GM12878 (cell line): Measurements from ENCODE around the gene COL4A5. TPM values are rescaled to one million over a fixed set of nuclear protein-coding genes. Genes with fewer than 3 reads are reported as not detected.

Experiments
- ATAC-seq: fragments of 200-7000 bp; cut with Tn5 transposase; 3 replicates; pipeline ENCODE4 v1.9.1; 2020; ENCODE audit warnings: mild to moderate bottlenecking, moderate library complexity
- BruUV-seq: library from RNA; stranded (reverse); fragments of 400-500 nt; replicated peaks from 2 replicates; lab custom pipeline; 2021; lab: Mats Ljungman, UMichigan
- CTCF ChIA-PET: fragments of 300-600 bp; sonication (Branson Sonifier 250); formaldehyde crosslinking; extraction: SDS; loops from one replicate; lab custom pipeline; 2021; ENCODE audit warnings: inconsistent platforms; lab: Yijun Ruan, JAX
- POLR2A ChIA-PET: fragments of 350-600 bp; formaldehyde crosslinking; extraction: SDS; loops from one replicate; lab custom pipeline; 2021; ENCODE audit warnings: inconsistent platforms; lab: Charles Lee
- RAD21 ChIA-PET: fragments of 300-600 bp; sonication (Branson Sonifier 250); formaldehyde crosslinking; loops from one replicate; lab custom pipeline; 2023; ENCODE audit warnings: antibody characterized with exemption; ENCODE audit not compliant: unreplicated experiment; lab: Charles Lee
- SMC1A ChIA-PET: fragments of 300-600 bp; sonication (Branson Sonifier 250); formaldehyde crosslinking; loops from one replicate; lab custom pipeline; 2023; ENCODE audit not compliant: unreplicated experiment, uncharacterized antibody; lab: Charles Lee
- DNase-seq: peaks from one replicate; pipeline ENCODE4 v3.0.0-alpha.2; 2011; ENCODE audit warnings: low read depth, low spot score
- FAIRE-seq: peaks from 3 replicates; lab custom pipeline; 2011; peaks lifted over from hg19 to GRCh38; lab: Jason Lieb, UNC
- H2AFZ ChIP-seq: 2 replicates; pipeline ENCODE4 v1.6.0; 2011; ENCODE audit warnings: low read depth, low read length, control low read depth; ENCODE audit not compliant: control insufficient read depth
- H3K27ac ChIP-seq: 2 replicates; pipeline ENCODE4 v1.5.1; 2011; ENCODE audit warnings: control low read depth; ENCODE audit not compliant: control insufficient read depth, insufficient read depth
- H3K27me3 ChIP-seq, 2 experiments: replicated peaks in 1 of 2; 2 replicates each; pipeline versions ENCODE4 v1.6.0 to v1.6.1; 2011; ENCODE audit warnings: low read length in 1 of 2; ENCODE audit not compliant: control insufficient read depth in 2 of 2, insufficient read depth in 2 of 2
- H3K36me3 ChIP-seq, 2 experiments: 2 replicates each; pipeline ENCODE4 v1.5.1; 2011; ENCODE audit warnings: low read length in 1 of 2; ENCODE audit not compliant: control insufficient read depth in 2 of 2, insufficient read depth in 2 of 2
- H3K4me1 ChIP-seq: 2 replicates; pipeline ENCODE4 v1.6.1; 2011; ENCODE audit warnings: mild to moderate bottlenecking, low read length, moderate library complexity, mixed read lengths; ENCODE audit not compliant: control insufficient read depth, insufficient read depth
- H3K4me2 ChIP-seq: 2 replicates; pipeline ENCODE4 v1.6.0; 2011; ENCODE audit warnings: control low read depth; ENCODE audit not compliant: control insufficient read depth, insufficient read depth
- H3K4me3 ChIP-seq: fragments of 200-600 bp; sonication (generic); 2 replicates; pipeline ENCODE4 v1.5.1; 2016
- H3K79me2 ChIP-seq: 2 replicates; pipeline ENCODE4 v1.6.0; 2011; ENCODE audit warnings: low read length; ENCODE audit not compliant: control insufficient read depth, insufficient read depth
- H3K9ac ChIP-seq: 2 replicates; pipeline ENCODE4 v1.8.0; 2011; ENCODE audit warnings: low read length, control low read depth, mixed read lengths; ENCODE audit not compliant: control insufficient read depth, insufficient read depth
- H3K9me3 ChIP-seq: replicated peaks from 3 replicates; pipeline ENCODE4 v1.5.1; 2011; ENCODE audit warnings: mild to moderate bottlenecking, low read length; ENCODE audit not compliant: control insufficient read depth, insufficient read depth
- H4K20me1 ChIP-seq: 2 replicates; pipeline ENCODE4 v1.6.0; 2011; ENCODE audit not compliant: control insufficient read depth, insufficient read depth
- FOXM1 ChIP-seq: IDR thresholded peaks from 2 replicates; pipeline ENCODE4 v1.6.1; 2012; ENCODE audit warnings: low read depth, mild to moderate bottlenecking, inconsistent platforms, low read length, moderate library complexity
- IRF4 ChIP-seq: IDR thresholded peaks from 2 replicates; pipeline ENCODE4 v1.6.1; 2011; ENCODE audit warnings: low read depth, low read length
- KLF5 ChIP-seq: fragments of 450-650 bp; IDR thresholded peaks from 2 replicates; pipeline ENCODE4 v1.6.1; 2014; ENCODE audit warnings: mild to moderate bottlenecking; ENCODE audit not compliant: partially characterized antibody
- MEF2A ChIP-seq: IDR thresholded peaks from 2 replicates; pipeline ENCODE4 v1.6.1; 2011; ENCODE audit warnings: low read depth, mild to moderate bottlenecking, low read length, moderate library complexity; ENCODE audit not compliant: insufficient read depth
- MYC ChIP-seq: IDR thresholded peaks from 2 replicates; pipeline ENCODE4 v1.6.1; 2011; ENCODE audit warnings: mild to moderate bottlenecking, low read length, moderate library complexity, inconsistent platforms; ENCODE audit not compliant: insufficient read depth, insufficient replicate concordance, insufficient read length, severe bottlenecking
- NBN ChIP-seq: fragments of 450-650 bp; IDR thresholded peaks from 2 replicates; pipeline ENCODE4 v1.6.1; 2016
- POLR2AphosphoS5 ChIP-seq: IDR thresholded peaks from 2 replicates; pipeline ENCODE4 v1.6.1; 2011; ENCODE audit warnings: mild to moderate bottlenecking, low read length, inconsistent platforms
- RAD51 ChIP-seq: fragments of 450-650 bp; IDR thresholded peaks from 2 replicates; pipeline ENCODE4 v1.6.1; 2016; ENCODE audit warnings: moderate library complexity, mild to moderate bottlenecking, inconsistent platforms
- RFX5 ChIP-seq: IDR thresholded peaks from 2 replicates; pipeline ENCODE4 v1.6.1; 2011; ENCODE audit warnings: low read depth, low read length, improper control_type of control experiment
- SMAD1 ChIP-seq: fragments of 450-650 bp; IDR thresholded peaks from 2 replicates; pipeline ENCODE4 v1.6.1; 2018; ENCODE audit warnings: mild to moderate bottlenecking, low read depth; ENCODE audit not compliant: partially characterized antibody
- STAT1 ChIP-seq: fragments of 450-650 bp; conservative IDR thresholded peaks from 2 replicates; pipeline ENCODE4 v1.6.1; 2014; ENCODE audit warnings: antibody characterized with exemption, mild to moderate bottlenecking
- TAF1 ChIP-seq: IDR thresholded peaks from 2 replicates; pipeline ENCODE4 v1.6.1; 2011; ENCODE audit warnings: mild to moderate bottlenecking, low read depth, low read length, borderline replicate concordance
- TBL1XR1 ChIP-seq: IDR thresholded peaks from 2 replicates; pipeline ENCODE4 v1.6.1; 2012; ENCODE audit warnings: low read depth, low read length, improper control_type of control experiment
- ZNF384 ChIP-seq: IDR thresholded peaks from 2 replicates; pipeline ENCODE4 v1.6.1; 2012; ENCODE audit warnings: low read depth, mild to moderate bottlenecking, low read length, improper control_type of control experiment, borderline replicate concordance
- ZNF622 ChIP-seq: fragments of 450-650 bp; IDR thresholded peaks from 2 replicates; pipeline ENCODE4 v1.6.1; 2017; ENCODE audit warnings: mild to moderate bottlenecking, inconsistent platforms
- WGBS: methylation state at CpG from one replicate; pipeline ENCODE4 v1.1.6; 2016; ENCODE audit warnings: low lambda C conversion rate; ENCODE audit not compliant: insufficient replicate concordance, insufficient coverage; ENCODE audit errors: missing lambda C conversion rate; 5-methylcytosine and 5-hydroxymethylcytosine counted together
- in situ Hi-C: fragments of 300-500 bp; cut with MboI; formaldehyde crosslinking; loops from 9 replicates; pipeline ENCODE4 v1.14.3; 2018; ENCODE audit warnings: mixed read lengths
- intact Hi-C: fragments of 100-400 bp; cut with micrococcal nuclease; formaldehyde crosslinking; loops from one replicate; pipeline ENCODE4 v1.14.2; 2022; ENCODE audit not compliant: unreplicated experiment
- polyA plus RNA-seq, 11 experiments: library from polyadenylated mRNA; depleted of rRNA in 4 of 11; unstranded in 6 of 11; stranded (reverse) in 5 of 11; fragments of >200 nt; fragmentation: Nextera tagmentation in 4 of 11; fragmentation: Illumina TruSeq in 1 of 11; extraction: Ambion mirVana in 4 of 11; extraction: Trizol in 1 of 11; gene quantifications; 1 replicate in 1 of 11; 2 replicates in 10 of 11; pipeline versions ENCODE4 v1.2.1 to v1.2.3, GENCODE V29; 2011 to 2016; ENCODE audit warnings: inconsistent platforms in 2 of 11, missing spikeins in 2 of 11, low read depth in 1 of 11
- total RNA-seq, 4 experiments: library from RNA; depleted of rRNA in 3 of 4; stranded (reverse); fragments of >200 nt in 3 of 4; fragmentation: Illumina TruSeq in 1 of 4; extraction: Trizol in 1 of 4; gene quantifications; 2 replicates each; pipeline versions ENCODE4 v1.2.1 to v1.2.3, GENCODE V29; 2013 to 2021
- TF ChIP-seq, protein P1 (sequence below): IDR thresholded peaks from 2 replicates; pipeline ENCODE4 v1.6.1; 2012; ENCODE audit warnings: improper control_type of control experiment, low read depth, low read length; ENCODE audit not compliant: insufficient replicate concordance
- TF ChIP-seq, protein P2 (sequence below): fragments of 450-650 bp; IDR thresholded peaks from 2 replicates; pipeline ENCODE4 v1.6.1; 2016; ENCODE audit warnings: mild to moderate bottlenecking, moderate library complexity, borderline replicate concordance

The COL4A5 gene
- total and polyA plus RNA-seq, 10 of the 15 experiments (the other 5 are each of a cell fraction or from before 2014, with no cell fraction given): 0.13 to 2.8 (median 0.38) TPM; not detected in 1

DNA sequence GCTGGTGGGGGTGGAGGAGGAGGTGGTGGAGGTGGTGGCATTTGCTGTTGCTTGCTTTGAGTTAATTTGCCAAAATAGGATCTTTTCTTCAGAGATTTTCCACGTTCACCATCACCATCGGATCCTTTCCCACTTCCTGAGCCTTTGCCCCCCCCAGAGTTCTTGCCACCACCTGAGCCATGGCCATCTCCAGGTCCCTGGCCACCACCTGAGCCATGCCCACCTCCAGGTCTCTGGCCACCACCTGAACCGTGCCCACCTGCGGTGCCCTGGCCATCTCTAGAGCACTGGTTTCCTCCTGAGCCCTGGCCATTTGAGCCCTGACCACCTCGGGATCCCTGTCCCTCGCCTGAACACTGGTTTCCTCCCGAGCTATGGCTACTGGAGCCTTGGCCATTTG lies 294.8 kb downstream of the COL4A5 start:
- RAD21 ChIA-PET: no interaction called here
- Histone ChIP-seq H3K4me1 (no peaks in the 10 kb centered on the region), H3K4me3 (no peak overlapping the region), H3K9ac (no peak overlapping the region), H3K4me2 (no peak overlapping the region), H3K79me2 (no peaks in the 10 kb centered on the region), H3K36me3 (no peaks in the 10 kb centered on the region), H3K9me3 (no peaks in the 10 kb centered on the region; the same call in 2 of the 3 replicates), H3K27ac (no peak overlapping the region), H3K27me3 (peaks cover 2 to 3% of the 10 kb centered on the region in 2 experiments; a peak in 3 of 4 replicates), H4K20me1 (no peaks in the 10 kb centered on the region), H2AFZ (no peak overlapping the region)
- BruUV-seq: no TSS peak
- POLR2A ChIA-PET: no interaction called here
- SMC1A ChIA-PET: interaction anchor here (1.1 kb wide), 1 partner anchor 35 kb away, joined by 3 read pairs; no protein-coding TSS in a partner anchor
- FAIRE-seq: no peak
- CTCF ChIA-PET: no interaction called here
- intact Hi-C loops (no loop called here), in situ Hi-C loops (no loop called here)
- DNase-seq: no peak
- ATAC-seq: no peak
- WGBS: 17% methylated on average over 7 of the region's 7 CpGs
- TF ChIP-seq KLF5 (no peak), MEF2A (no peak), NBN (no peak), SMAD1 (no peak), TAF1 (no peak), ZNF622 (no peak), STAT1 (no peak), TBL1XR1 (no peak), ZNF384 (no peak), MYC (no peak), RFX5 (no peak), IRF4 (no peak), POLR2AphosphoS5 (no peak), FOXM1 (no peak), RAD51 (no peak)
- TF ChIP-seq, protein P1, sequence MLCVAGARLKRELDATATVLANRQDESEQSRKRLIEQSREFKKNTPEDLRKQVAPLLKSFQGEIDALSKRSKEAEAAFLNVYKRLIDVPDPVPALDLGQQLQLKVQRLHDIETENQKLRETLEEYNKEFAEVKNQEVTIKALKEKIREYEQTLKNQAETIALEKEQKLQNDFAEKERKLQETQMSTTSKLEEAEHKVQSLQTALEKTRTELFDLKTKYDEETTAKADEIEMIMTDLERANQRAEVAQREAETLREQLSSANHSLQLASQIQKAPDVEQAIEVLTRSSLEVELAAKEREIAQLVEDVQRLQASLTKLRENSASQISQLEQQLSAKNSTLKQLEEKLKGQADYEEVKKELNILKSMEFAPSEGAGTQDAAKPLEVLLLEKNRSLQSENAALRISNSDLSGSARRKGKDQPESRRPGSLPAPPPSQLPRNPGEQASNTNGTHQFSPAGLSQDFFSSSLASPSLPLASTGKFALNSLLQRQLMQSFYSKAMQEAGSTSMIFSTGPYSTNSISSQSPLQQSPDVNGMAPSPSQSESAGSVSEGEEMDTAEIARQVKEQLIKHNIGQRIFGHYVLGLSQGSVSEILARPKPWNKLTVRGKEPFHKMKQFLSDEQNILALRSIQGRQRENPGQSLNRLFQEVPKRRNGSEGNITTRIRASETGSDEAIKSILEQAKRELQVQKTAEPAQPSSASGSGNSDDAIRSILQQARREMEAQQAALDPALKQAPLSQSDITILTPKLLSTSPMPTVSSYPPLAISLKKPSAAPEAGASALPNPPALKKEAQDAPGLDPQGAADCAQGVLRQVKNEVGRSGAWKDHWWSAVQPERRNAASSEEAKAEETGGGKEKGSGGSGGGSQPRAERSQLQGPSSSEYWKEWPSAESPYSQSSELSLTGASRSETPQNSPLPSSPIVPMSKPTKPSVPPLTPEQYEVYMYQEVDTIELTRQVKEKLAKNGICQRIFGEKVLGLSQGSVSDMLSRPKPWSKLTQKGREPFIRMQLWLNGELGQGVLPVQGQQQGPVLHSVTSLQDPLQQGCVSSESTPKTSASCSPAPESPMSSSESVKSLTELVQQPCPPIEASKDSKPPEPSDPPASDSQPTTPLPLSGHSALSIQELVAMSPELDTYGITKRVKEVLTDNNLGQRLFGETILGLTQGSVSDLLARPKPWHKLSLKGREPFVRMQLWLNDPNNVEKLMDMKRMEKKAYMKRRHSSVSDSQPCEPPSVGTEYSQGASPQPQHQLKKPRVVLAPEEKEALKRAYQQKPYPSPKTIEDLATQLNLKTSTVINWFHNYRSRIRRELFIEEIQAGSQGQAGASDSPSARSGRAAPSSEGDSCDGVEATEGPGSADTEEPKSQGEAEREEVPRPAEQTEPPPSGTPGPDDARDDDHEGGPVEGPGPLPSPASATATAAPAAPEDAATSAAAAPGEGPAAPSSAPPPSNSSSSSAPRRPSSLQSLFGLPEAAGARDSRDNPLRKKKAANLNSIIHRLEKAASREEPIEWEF: no peak
- TF ChIP-seq, protein P2, sequence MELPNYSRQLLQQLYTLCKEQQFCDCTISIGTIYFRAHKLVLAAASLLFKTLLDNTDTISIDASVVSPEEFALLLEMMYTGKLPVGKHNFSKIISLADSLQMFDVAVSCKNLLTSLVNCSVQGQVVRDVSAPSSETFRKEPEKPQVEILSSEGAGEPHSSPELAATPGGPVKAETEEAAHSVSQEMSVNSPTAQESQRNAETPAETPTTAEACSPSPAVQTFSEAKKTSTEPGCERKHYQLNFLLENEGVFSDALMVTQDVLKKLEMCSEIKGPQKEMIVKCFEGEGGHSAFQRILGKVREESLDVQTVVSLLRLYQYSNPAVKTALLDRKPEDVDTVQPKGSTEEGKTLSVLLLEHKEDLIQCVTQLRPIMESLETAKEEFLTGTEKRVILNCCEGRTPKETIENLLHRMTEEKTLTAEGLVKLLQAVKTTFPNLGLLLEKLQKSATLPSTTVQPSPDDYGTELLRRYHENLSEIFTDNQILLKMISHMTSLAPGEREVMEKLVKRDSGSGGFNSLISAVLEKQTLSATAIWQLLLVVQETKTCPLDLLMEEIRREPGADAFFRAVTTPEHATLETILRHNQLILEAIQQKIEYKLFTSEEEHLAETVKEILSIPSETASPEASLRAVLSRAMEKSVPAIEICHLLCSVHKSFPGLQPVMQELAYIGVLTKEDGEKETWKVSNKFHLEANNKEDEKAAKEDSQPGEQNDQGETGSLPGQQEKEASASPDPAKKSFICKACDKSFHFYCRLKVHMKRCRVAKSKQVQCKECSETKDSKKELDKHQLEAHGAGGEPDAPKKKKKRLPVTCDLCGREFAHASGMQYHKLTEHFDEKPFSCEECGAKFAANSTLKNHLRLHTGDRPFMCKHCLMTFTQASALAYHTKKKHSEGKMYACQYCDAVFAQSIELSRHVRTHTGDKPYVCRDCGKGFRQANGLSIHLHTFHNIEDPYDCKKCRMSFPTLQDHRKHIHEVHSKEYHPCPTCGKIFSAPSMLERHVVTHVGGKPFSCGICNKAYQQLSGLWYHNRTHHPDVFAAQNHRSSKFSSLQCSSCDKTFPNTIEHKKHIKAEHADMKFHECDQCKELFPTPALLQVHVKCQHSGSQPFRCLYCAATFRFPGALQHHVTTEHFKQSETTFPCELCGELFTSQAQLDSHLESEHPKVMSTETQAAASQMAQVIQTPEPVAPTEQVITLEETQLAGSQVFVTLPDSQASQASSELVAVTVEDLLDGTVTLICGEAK: no peak
